MG63 (cell line): ENCODE data around the gene PRAMEF12. TPM values are rescaled to one million over a fixed set of nuclear protein-coding genes. Genes with fewer than 3 reads are reported as not detected.
A peak's percentile ranks its signal among the peaks of the same experiment; 100 is the strongest.
"Not testable (repeated sequence)": the region's sequence is repeated elsewhere in the genome, so short reads cannot be mapped to it uniquely, and the experiment has no call there.

ENCODE experiments used
- DNase-seq: peaks from one replicate; pipeline ENCODE4 v3.0.0-alpha.2; 2020
- H3K27me3 ChIP-seq: fragments of 250-450 bp; sonication (Bioruptor Pico); 2 replicates; pipeline ENCODE4 v1.5.1; 2020; ENCODE audit warnings: mild to moderate bottlenecking, moderate library complexity
- H3K36me3 ChIP-seq: fragments of 250-450 bp; sonication (Bioruptor Pico); 2 replicates; pipeline ENCODE4 v1.5.1; 2020; ENCODE audit warnings: mild to moderate bottlenecking, moderate library complexity
- H3K4me3 ChIP-seq: fragments of 250-450 bp; sonication (Bioruptor Pico); 2 replicates; pipeline ENCODE4 v1.5.1; 2020; ENCODE audit warnings: mild to moderate bottlenecking, moderate library complexity
- H3K9me3 ChIP-seq: fragments of 250-450 bp; sonication (Bioruptor Pico); 2 replicates; pipeline ENCODE4 v1.5.1; 2020; ENCODE audit warnings: mild to moderate bottlenecking, moderate library complexity
- total RNA-seq: library from RNA; depleted of rRNA; stranded (reverse); fragments of >200 nt; shearing (Covaris generic); gene quantifications from 2 replicates; pipeline ENCODE4 v1.2.3, GENCODE V29; 2014; ENCODE audit warnings: low replicate concordance; rRNA removed

PRAMEF12 gene
- total RNA-seq, 1 experiment from 2014 or later: not detected

GRCh38 chr1:12799730-12800129 is 26.2 kb downstream of the PRAMEF12 start:
- DNase-seq: no peak
- H3K36me3 ChIP-seq: no peaks in the 10 kb centered on the region
- H3K4me3 ChIP-seq: no peak overlapping the region
- peaks cover 4% of the 10 kb centered on the region; the same call in 1 of the 2 replicates for H3K9me3 ChIP-seq
- 0 out of 2 replicates have a peak, but pooled peaks cover 2% of the 10 kb centered on the region for H3K27me3 ChIP-seq

- H3K27me3 ChIP-seq: no peaks in the 10 kb centered on the region; the same call in 1 of the 2 replicates
- H3K36me3 ChIP-seq: no peaks in the 10 kb centered on the region
- DNase-seq: no peak
- peaks cover 1% of the 10 kb centered on the region; the same call in 1 of the 2 replicates for H3K9me3 ChIP-seq
- no peak overlapping the region for H3K4me3 ChIP-seq
Measured at GRCh38 chr1:12809933-12810332, 36.4 kb downstream of the PRAMEF12 start.

DNA sequence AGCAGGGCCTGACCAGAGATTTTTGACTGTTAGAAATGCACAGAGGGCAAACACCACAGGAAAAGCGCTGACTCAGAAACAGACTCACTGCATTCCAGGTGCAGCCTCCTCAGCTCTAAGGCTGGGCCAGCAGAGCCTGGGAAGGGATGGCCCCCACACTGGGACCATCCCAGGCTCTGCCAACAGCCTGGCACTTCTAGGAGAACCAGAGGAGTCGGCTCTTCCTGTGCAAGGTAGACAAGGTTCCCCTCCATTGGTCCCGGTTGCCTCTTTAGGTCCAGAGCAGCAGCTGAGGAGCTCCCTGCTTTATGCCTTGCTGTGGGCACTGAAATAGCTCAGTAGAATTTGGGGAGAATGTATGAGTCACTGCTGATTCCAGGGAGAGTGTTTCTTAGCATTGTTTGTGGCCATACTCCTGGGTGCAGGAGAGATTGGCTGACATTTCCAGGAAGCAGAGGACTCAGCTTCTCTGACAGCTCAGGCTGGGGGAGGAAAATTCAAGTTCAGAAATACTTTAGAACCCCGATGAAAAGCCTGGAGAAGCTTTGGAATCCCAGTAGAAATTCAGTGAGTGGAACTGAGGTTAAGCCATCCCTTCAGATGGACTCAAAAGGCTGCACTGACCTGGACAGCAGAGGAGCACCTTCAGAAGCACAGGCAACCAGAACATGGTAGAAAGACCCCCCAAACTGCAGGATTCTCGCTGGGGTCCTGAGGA is 37.3 kb downstream of the PRAMEF12 start:
- H3K9me3 ChIP-seq: no peaks in the 10 kb centered on the region
- H3K27me3 ChIP-seq: no peaks in the 10 kb centered on the region; the same call in 1 of the 2 replicates
- H3K36me3 ChIP-seq: no peaks in the 10 kb centered on the region
- peak; percentile 55 for DNase-seq
- no peak overlapping the region for H3K4me3 ChIP-seq

DNA sequence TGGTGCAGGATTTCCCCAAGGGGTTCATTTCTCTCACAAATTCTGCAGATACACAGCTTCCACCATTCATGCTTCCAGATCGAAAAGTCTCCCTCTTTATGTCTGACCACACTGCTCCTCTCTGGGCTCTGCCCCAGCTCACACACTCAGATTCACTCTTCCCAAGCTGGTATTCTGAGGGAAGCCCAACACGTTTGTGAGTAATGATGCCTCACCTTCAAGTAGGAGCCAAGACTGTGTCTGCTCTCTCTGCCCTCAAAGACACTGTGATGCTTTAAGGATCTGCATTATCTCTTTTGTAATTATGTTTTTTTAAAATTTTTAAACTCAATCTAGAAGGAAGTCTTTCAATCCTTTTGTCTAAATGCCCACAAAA is 37.9 kb downstream of the PRAMEF12 start:
- Histone ChIP-seq H3K9me3 (no peaks in the 10 kb centered on the region), H3K4me3 (no peak overlapping the region), H3K36me3 (no peaks in the 10 kb centered on the region), H3K27me3 (no peaks in the 10 kb centered on the region; the same call in 1 of the 2 replicates)
- DNase-seq: peak; percentile 64

DNA sequence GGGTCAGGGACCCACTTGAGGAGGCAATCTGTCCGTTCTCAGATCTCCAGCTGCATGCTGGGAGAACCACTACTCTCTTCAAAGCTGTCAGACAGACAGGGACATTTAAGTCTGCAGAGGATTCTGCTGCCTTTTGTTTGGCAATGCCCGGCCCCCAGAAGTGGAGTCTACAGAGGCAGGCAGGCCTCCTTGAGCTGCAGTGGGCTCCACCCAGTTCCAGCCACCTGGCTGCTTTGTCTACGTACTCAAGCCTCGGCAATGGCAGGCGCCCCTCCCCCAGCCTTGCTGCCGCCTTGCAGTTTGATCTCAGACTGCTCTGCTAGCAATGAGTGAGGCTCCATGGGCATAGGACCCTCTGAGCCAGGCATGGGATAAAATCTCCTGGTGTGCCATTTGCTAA is 45.5 kb downstream of the PRAMEF12 start:
- H3K4me3 ChIP-seq, H3K27me3 ChIP-seq, H3K9me3 ChIP-seq, H3K36me3 ChIP-seq, DNase-seq: not testable (repeated sequence)

Other genes starting within 250 kb of the PRAMEF12 start
- gene DHRS3, start 155.5 kb upstream of the PRAMEF12 start, total RNA-seq: 229 and 317 TPM in 2 replicates
- gene AADACL4, start 129.7 kb upstream of the PRAMEF12 start, total RNA-seq: not detected in 2 replicates
- not detected in 2 replicates for gene AADACL3, start 57.6 kb upstream of the PRAMEF12 start, total RNA-seq
- gene CFAP107, start 27.5 kb upstream of the PRAMEF12 start, total RNA-seq: not detected in 2 replicates
- not detected in 2 replicates for gene PRAMEF1, start 17.7 kb downstream of the PRAMEF12 start, total RNA-seq
- not detected in 2 replicates for gene PRAMEF11, start 57.7 kb downstream of the PRAMEF12 start, total RNA-seq
- gene HNRNPCL1, start 75.0 kb downstream of the PRAMEF12 start, total RNA-seq: not detected in 2 replicates
- not detected in 2 replicates for gene PRAMEF2, start 83.3 kb downstream of the PRAMEF12 start, total RNA-seq
- gene PRAMEF4, start 112.5 kb downstream of the PRAMEF12 start, total RNA-seq: not detected in 2 replicates
- not detected in 2 replicates for gene PRAMEF10, start 124.5 kb downstream of the PRAMEF12 start, total RNA-seq
- not detected in 2 replicates for gene PRAMEF7, start 142.9 kb downstream of the PRAMEF12 start, total RNA-seq
- not detected in 2 replicates for gene PRAMEF6, start 173.8 kb downstream of the PRAMEF12 start, total RNA-seq